ENCODE results near the gene ELFN1.

The ELFN1 gene

DNA sequence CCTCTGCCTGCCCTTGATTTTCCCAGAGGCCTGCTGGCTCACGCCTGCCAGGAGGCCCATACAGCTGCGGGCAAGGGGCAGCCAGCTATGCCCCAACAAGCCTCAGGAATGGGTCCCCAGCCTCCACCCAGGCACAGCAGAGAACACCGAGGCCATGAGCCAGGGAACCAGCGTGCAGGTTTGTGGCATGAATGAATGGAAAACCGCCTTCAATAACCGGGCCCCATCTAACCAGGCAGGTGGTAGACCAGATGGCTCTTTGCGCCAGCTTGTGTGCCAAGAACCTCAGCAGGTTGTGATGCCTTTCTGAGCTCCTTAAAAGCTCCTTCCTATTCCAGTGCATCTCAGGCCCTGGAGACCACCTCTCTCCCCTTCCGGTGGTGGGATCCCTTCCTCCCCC is 50.2 kb downstream of the ELFN1 start:
- no peak overlapping the region for H2AFZ ChIP-seq (ENCODE audit: low read depth, low read length, severe bottlenecking)
- H3K27ac ChIP-seq (ENCODE audit: low read depth, low read length), result no peak overlapping the region
- no peaks in the 10 kb centered on the region for H3K9me2 ChIP-seq (replicated peaks; ENCODE audit: insufficient read depth, low read length)
- H4K20me1 ChIP-seq (ENCODE audit: low read depth, low read length), result no peaks in the 10 kb centered on the region
- H3K36me3 ChIP-seq (ENCODE audit: low read length), result no peaks in the 10 kb centered on the region
- H3K4me3 ChIP-seq (ENCODE audit: insufficient read depth, low read length, poor library complexity, severe bottlenecking), result no peak overlapping the region
- no peaks in the 10 kb centered on the region for H3K79me2 ChIP-seq (ENCODE audit: insufficient read depth, low read length)
- no peak overlapping the region for H3K9ac ChIP-seq (ENCODE audit: low read length)
- no peaks in the 10 kb centered on the region for H3F3A ChIP-seq (ENCODE audit: insufficient read depth)
- no peaks in the 10 kb centered on the region for H3K27me3 ChIP-seq (ENCODE audit: low read length)
- H3K9me3 ChIP-seq (ENCODE audit: insufficient read depth, low read length), result no peaks in the 10 kb centered on the region
- H3K4me2 ChIP-seq (ENCODE audit: low read depth, low read length, poor library complexity, severe bottlenecking), result no peak overlapping the region
- no peak for TF ChIP-seq EZH2phosphoT487 (conservative IDR thresholded peaks at IDR 0.05; ENCODE audit: low read length)
- TF ChIP-seq, protein P1, sequence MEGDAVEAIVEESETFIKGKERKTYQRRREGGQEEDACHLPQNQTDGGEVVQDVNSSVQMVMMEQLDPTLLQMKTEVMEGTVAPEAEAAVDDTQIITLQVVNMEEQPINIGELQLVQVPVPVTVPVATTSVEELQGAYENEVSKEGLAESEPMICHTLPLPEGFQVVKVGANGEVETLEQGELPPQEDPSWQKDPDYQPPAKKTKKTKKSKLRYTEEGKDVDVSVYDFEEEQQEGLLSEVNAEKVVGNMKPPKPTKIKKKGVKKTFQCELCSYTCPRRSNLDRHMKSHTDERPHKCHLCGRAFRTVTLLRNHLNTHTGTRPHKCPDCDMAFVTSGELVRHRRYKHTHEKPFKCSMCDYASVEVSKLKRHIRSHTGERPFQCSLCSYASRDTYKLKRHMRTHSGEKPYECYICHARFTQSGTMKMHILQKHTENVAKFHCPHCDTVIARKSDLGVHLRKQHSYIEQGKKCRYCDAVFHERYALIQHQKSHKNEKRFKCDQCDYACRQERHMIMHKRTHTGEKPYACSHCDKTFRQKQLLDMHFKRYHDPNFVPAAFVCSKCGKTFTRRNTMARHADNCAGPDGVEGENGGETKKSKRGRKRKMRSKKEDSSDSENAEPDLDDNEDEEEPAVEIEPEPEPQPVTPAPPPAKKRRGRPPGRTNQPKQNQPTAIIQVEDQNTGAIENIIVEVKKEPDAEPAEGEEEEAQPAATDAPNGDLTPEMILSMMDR (IDR thresholded peaks at IDR 0.05; ENCODE audit: insufficient read depth, low read length, poor library complexity, severe bottlenecking), result no peak

DNA sequence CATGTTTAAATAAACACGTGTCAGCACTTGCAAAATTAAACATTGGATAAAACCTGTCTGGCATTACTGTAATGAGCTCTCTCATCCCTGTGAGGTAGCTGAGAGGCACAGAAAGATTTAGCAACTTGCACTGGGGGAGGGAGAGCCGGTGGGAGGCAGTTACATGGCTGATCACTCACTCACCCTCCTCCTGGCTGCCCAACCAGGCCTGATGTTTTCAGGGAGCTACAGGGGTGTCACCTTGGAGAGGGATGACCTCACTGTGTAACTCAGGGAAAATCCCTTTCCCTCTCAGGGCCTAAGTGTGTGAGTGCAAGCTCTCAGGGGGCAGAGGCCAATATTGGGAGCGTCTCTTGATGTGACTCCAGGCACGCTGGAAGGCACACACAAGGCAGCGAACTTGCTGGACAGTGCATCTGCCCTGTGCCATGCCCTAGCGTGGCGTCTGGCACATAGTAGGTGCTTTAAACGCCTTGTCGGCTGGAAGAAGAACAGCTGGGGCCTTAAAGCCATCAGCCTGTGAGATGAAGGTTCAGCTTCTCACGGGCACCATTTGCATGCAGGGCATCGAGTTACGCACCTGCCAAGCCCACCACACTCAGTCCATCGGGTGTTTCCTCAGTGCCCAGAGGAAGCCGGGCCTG is 51.1 kb downstream of the ELFN1 start:
- H3K36me3 ChIP-seq (ENCODE audit: low read length), result no peaks in the 10 kb centered on the region
- no peaks in the 10 kb centered on the region for H3F3A ChIP-seq (ENCODE audit: insufficient read depth)
- H3K79me2 ChIP-seq (ENCODE audit: insufficient read depth, low read length), result no peaks in the 10 kb centered on the region
- H3K9me2 ChIP-seq (replicated peaks; ENCODE audit: insufficient read depth, low read length), result no peaks in the 10 kb centered on the region
- TF ChIP-seq, protein P1 (IDR thresholded peaks at IDR 0.05; ENCODE audit: insufficient read depth, low read length, poor library complexity, severe bottlenecking), result no peak
- TF ChIP-seq EZH2phosphoT487 (conservative IDR thresholded peaks at IDR 0.05; ENCODE audit: low read length), result no peak
- H4K20me1 ChIP-seq (ENCODE audit: low read depth, low read length), result no peaks in the 10 kb centered on the region
- no peak overlapping the region for H3K9ac ChIP-seq (ENCODE audit: low read length)
- H3K4me2 ChIP-seq (ENCODE audit: low read depth, low read length, poor library complexity, severe bottlenecking), result no peak overlapping the region
- H3K4me3 ChIP-seq (ENCODE audit: insufficient read depth, low read length, poor library complexity, severe bottlenecking), result no peak overlapping the region
- no peak overlapping the region for H2AFZ ChIP-seq (ENCODE audit: low read depth, low read length, severe bottlenecking)
- H3K27me3 ChIP-seq (ENCODE audit: low read length), result no peaks in the 10 kb centered on the region
- no peaks in the 10 kb centered on the region for H3K9me3 ChIP-seq (ENCODE audit: insufficient read depth, low read length)
- no peak overlapping the region for H3K27ac ChIP-seq (ENCODE audit: low read depth, low read length)

DNA sequence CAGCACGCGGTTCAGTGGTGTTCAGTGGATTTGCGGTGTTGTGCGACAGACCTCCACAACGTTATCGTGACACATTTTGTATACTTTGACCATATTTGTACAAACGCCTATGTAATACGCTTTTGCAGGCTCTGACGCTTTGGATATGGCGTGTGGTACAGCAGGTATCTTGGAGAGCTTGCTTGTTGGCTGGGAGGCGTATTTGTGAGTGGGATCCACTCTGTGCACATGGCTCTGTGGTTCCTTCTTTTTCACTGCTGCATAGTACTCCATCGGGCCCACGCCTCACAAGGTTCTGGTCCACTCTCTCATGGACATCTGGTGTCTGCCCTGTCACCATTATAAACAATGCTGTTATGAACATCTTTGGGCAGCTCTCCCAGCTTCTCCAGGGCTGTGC is 53.2 kb downstream of the ELFN1 start:
- TF ChIP-seq, protein P1 (IDR thresholded peaks at IDR 0.05; ENCODE audit: insufficient read depth, low read length, poor library complexity, severe bottlenecking), result no peak
- no peak for TF ChIP-seq EZH2phosphoT487 (conservative IDR thresholded peaks at IDR 0.05; ENCODE audit: low read length)
- Histone ChIP-seq H3K4me3 (ENCODE audit: insufficient read depth, low read length, poor library complexity, severe bottlenecking) (no peak overlapping the region), H3K79me2 (ENCODE audit: insufficient read depth, low read length) (no peaks in the 10 kb centered on the region)

More for the DNA sequence above, 53.2 kb downstream of the ELFN1 start:
- Histone ChIP-seq H3K27ac (ENCODE audit: low read depth, low read length) (no peak overlapping the region), H3K36me3 (ENCODE audit: low read length) (no peaks in the 10 kb centered on the region), H3K9ac (ENCODE audit: low read length) (no peak overlapping the region), H3K27me3 (ENCODE audit: low read length) (no peaks in the 10 kb centered on the region), H4K20me1 (ENCODE audit: low read depth, low read length) (no peaks in the 10 kb centered on the region), H3K9me2 (replicated peaks; ENCODE audit: insufficient read depth, low read length) (no peaks in the 10 kb centered on the region), H3F3A (ENCODE audit: insufficient read depth) (no peaks in the 10 kb centered on the region), H3K9me3 (ENCODE audit: insufficient read depth, low read length) (no peaks in the 10 kb centered on the region), H3K4me2 (ENCODE audit: low read depth, low read length, poor library complexity, severe bottlenecking) (no peak overlapping the region), H2AFZ (ENCODE audit: low read depth, low read length, severe bottlenecking) (no peak overlapping the region)
